GM18909 (cell line): Measurements from ENCODE around the gene CRTC1.
"Not testable (repeated sequence)": the region's sequence is repeated elsewhere in the genome, so short reads cannot be mapped to it uniquely, and the experiment has no call there.

Experiments
- ATAC-seq: cut with Tn5 transposase; IDR thresholded peaks from one replicate; pipeline ENCODE4 v1.9.1; 2021; ENCODE audit warnings: mild to moderate bottlenecking; ENCODE audit not compliant: unreplicated experiment, poor library complexity

The CRTC1 gene

DNA sequence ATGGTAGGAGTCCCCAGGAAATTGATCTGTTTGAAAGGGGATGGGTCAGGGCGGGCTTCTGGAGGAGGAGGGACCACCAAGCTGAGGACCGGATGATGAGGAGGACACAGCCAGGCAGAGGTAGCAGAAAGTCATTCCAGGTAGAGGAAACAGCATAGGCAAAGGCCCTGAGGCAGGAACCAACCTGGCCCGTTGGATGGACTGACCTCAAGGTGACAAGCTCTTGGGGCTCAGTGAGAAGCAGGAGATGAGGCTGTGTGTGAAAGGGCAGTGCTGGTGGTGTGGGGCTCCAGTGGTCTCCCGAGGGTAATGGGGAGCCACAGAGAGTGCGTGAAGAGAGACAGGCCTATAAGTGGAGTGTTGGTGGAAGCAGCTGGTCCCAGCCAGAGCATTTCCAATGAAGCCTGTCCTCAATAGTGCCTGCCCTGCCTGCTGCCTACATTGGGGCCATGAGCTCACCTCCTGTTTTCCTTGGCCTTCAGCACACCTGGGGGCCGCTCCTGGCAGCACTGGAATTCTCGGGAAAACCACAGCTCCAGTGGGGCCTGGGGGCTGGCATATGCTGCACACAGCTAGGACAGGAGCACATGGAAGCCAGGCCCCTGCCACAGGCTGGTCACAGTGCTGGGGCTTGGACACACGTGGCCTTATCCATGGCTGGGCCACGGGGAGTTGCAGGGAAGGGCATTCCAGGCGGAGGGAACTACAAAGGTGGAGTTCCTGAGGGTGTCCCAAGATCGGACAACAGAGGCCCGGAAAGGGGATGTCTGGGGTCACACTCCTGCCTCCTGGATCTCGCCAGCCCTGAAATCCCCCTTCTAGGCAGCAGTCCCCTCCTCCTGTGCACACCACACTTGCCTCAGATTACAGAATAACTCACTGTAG, 109.9 kb downstream of the CRTC1 start:
- ATAC-seq: no peak

- ATAC-seq: no peak
Measured at GRCh38 chr19:18794029-18794313, 110.5 kb downstream of the CRTC1 start.

DNA sequence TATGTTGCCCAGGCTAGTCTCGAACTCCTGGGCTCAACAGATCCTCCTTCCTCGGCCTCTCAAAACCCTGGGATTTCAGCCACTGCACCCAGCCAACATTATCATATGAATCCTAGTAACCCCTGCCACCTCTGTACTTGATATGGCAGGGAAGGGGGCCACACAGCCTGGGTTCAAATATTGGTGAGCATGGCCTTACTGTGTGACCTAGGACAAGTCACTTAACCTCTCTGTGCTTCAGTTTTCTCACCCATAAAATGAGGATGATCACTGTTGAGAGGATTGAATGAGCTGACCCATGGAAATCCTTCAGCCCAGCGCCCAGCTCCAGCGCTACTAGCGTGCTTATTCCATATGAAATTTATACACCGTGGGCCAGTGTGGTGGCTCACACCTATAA, 111.2 kb downstream of the CRTC1 start:
- no peak for ATAC-seq

DNA sequence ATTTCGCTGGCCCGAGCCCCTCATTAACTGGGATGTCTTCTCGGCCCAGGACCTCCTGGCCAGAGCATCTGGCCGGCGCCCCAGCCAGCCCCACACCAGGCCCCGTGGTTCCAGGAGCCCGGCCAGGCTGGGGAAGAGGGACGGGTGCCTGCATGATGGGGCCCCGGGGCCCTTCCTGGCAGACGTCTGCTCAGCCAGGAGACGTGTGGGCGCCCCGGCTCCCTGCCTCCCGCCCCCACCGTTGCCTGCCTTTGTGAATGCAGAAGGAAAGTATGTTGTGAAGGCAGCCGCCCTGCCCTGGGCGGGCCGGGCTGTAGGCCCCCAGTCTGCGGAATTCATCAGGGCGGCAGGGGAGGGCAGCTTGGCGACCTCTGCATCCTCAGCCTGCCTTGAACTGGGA, 112.1 kb downstream of the CRTC1 start:
- ATAC-seq: no peak

DNA sequence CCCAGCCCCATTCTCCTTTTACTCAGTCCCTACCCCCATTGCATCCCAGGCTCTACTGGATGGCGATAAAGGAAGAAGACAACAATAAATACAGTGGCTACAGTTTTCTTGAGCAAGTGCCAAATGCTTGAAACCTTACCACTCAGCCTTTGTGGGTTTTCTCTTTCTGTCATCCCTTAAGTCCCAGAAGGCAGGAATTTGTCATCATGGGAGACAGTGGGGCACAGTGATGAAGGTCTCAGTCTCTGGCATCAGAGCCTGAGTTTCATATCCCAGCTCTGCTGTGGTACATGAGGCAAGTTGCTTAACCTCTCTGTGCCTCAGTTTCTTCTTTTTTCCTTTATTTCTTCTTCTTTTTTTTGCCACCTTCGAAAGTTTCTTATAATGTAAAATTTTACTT, 112.8 kb downstream of the CRTC1 start:
- no peak for ATAC-seq

GRCh38 chr19:18798384-18799352, 115.2 kb downstream of the CRTC1 start:
- no peak for ATAC-seq

DNA sequence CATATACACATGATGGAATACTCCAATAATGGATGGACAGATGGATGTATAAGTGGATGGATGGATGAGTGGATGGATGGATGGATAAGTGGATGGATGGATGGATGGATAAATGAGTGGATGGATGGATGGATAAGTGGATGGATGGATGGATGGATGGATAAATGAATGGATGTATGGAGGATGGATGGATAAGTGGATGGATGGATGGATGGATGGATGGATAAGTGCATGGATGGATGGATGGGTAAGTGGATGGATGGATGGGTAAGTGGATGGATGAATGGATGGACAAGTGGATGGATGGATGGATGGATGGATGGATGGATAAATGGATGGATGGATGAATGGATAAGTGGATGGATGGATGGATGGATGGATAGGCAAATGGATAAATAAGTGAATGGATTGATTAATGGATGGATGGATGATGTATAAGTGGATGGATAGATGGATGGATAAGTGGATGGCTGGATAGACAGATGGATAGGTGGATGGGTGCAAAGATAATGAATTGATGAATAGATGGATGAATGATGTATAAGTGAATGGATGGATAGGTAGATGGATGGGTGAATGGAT, 116.0 kb downstream of the CRTC1 start:
- ATAC-seq: no peak

DNA sequence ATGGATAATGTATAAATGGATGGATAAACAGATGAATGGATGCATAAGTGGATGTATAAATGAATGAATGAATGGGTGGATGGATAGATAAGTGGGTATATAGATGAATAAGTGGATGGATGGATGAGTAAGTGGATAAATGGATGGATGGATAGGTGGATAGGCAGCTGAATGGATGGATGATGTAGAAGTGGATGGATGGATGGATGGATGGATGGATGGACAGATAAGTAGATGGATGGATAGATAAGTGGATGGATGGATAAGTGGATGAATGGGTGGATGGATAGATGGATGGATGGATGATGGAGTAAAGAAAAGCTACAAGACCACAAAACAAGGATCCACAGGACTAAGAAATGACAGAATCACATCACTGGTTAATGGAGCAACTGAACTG, 116.6 kb downstream of the CRTC1 start:
- ATAC-seq: no peak

- ATAC-seq: no peak
Measured at GRCh38 chr19:18800636-18801035, 117.2 kb downstream of the CRTC1 start.

GRCh38 chr19:18802354-18802753, 118.9 kb downstream of the CRTC1 start:
- no peak for ATAC-seq

- ATAC-seq: no peak
Measured at GRCh38 chr19:18803550-18804138, 120.2 kb downstream of the CRTC1 start.

GRCh38 chr19:18804139-18804601, 120.7 kb downstream of the CRTC1 start:
- no peak for ATAC-seq

- no peak for ATAC-seq
Measured at GRCh38 chr19:18804643-18805042, 121.2 kb downstream of the CRTC1 start.

DNA sequence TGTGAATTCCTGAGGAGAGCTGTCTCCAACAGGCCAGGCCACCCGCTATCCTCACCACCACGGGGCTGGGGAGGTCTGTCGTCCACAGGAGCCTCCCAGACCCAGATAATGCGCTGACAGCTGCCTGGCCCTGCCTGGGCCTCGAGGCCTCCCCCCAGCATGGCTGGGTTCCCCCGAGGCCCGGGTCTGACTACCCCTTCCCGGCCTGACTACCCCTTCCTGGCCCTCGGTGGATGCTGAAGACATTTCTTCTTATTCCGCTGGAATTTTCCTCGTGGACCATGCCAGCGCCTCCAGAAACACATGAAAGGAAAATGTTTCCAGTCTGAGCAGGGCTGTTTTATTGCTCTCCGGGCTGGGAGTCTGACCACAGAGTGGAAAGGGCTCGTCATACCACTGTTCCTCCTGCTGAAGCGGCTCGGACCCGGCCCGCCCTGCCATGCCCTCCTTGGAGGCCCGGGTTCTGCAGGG, 124.4 kb downstream of the CRTC1 start:
- no peak for ATAC-seq

DNA sequence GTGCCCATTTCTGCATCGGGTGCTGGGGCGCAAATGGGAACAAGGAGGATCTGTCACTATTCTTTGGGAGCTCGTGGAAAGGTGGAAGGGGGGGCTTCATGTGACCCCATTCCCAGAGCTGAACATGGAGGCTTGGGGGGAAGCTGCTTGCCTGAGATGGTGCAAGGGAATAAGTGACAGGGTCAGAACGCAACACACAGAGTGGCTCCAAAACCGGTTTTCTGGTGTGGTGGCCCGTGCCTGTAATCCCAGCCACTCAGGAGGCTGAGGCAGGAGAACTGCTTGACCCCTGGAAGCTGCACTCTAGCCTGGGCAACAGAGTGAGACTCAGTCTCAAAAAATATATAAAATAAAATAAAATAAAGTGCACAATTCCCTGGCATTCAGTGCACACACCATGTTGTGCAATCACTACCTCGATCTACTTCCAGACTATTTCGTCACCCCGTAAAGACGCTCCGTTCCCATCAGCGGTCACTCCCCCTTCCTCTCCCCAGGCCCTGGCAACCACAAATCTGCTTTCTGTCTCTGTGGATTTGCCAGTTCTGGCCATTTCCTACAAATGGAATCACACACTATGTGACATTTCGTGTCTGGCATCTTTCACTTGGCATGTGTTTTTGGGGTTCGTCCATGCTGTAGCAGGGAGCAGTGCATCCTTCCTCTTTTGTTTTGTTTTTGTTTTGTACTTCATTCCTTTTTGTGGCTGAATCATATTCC, 125.8 kb downstream of the CRTC1 start:
- no peak for ATAC-seq

DNA sequence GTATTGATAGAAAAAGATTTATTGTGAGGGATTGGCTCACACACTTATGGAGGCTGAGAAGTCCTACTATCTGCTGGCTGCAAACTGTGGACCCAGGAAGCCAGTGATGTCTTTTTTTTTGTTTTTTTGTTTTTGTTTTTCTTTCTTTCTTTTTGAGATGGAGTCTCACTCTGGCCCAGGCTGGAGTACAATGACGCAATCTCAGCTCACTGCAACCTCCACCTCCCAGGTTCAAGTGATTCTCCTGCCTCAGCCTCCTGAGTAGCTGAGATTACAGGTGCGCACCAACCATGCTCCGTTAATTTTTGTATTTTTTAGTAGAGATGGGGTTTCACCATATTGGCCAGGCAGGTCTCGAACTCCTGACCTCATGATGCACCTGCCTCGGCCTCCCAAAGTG, 128.2 kb downstream of the CRTC1 start:
- ATAC-seq: not testable (repeated sequence)

DNA sequence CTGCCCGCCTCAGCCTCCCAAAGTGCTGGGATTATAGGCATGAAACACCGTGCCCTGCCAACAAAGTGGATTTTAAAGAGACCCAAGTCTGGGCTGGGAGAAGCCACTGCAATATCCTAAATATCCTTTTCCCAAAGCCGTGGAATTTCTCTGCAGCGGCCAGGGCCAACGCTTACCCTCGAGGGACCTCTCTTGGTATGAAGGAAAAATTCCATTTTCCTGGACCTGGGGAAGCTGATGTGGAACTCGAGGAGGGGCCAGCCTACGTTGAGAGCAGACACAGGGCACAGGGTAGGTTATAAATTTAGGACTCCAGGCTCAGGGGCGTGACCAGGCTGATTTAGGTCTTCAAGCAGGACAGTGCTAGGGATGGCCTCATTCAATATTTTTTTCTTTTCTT, 130.6 kb downstream of the CRTC1 start:
- no peak for ATAC-seq

DNA sequence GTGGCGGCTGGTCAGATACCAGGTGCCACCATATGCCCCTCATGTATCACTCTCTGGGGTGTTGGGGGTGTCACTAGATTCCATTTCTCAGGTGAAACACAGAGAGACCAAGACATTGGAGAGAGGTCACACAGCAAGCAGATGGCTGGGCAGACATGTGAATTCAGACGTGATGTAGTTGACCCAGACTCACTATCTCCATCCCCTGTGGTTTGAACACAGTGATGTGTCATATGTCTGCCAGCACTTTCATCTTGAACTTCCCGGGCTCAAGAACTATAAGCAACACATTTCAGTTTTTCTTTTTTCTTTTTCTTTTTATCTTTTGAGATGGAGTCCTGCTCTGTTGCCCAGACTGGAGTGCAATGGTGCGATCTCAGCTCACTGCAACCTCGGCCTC, 132.2 kb downstream of the CRTC1 start:
- ATAC-seq: no peak

DNA sequence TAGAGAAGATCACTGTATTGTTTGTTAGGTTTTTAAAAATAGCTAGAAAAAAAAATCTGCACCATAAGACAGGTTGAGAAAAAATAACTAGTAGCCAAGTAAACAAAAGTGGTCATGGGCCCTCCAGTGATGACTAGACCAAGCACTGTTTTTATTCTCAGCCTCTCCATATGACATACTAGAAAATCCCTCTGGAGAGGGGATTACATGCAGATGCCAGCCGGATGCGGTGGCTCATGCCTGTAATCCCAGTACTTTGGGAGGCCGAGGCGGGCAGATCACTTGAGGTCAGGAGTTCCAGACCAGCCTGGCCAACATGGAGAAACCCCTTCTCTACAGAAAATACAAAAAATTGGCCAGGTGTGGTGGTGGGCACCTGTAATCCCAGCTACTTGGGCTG, 133.2 kb downstream of the CRTC1 start:
- ATAC-seq: not testable (repeated sequence)

DNA sequence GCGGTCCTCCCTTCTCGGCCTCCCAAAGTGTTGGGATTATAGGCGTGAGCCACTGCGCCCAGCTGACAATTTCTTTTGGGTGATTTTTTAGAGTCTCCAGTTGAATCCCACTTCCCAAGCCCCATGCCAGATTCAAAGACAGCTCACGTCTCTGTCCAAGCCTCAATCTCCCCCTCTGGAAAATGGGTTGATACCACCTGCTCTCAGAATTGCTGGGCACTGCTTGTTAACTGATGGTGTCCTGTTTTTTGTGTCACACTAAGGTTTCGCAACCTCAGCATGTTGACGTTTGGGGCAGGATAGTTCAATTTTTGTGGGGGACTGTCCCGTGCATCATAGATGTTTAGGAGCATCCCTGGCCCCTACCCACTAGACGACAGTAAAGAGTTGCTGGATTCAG, 134.1 kb downstream of the CRTC1 start:
- no peak for ATAC-seq
